Mesothelial cell of epicardium (in vitro differentiated cells): ENCODE results near the gene EIF2B2. TPM values are rescaled to one million over a fixed set of nuclear protein-coding genes. Genes with fewer than 3 reads are reported as not detected.

ENCODE experiments used
- DNase-seq, 2 experiments: peaks; one replicate each; pipeline ENCODE4 v3.0.0; 2021; ENCODE audit warnings: low spot score in 2 of 2; ENCODE audit not compliant: unreplicated experiment in 2 of 2
- H3K27ac Mint-ChIP-seq: 2 replicates; pipeline ENCODE4 v1.8.0; 2021; ENCODE audit warnings: mixed read lengths
- H3K27me3 Mint-ChIP-seq: 2 replicates; pipeline ENCODE4 v1.8.0; 2021; ENCODE audit warnings: low read depth, mixed read lengths
- H3K36me3 Mint-ChIP-seq: 2 replicates; pipeline ENCODE4 v1.8.0; 2021; ENCODE audit warnings: mixed read lengths
- H3K4me1 Mint-ChIP-seq: 2 replicates; pipeline ENCODE4 v1.8.0; 2021; ENCODE audit warnings: mixed read lengths
- H3K4me3 Mint-ChIP-seq: 2 replicates; pipeline ENCODE4 v1.8.0; 2021; ENCODE audit warnings: mild to moderate bottlenecking, moderate library complexity, mixed read lengths
- H3K9me3 Mint-ChIP-seq: 2 replicates; pipeline ENCODE4 v1.8.0; 2021; ENCODE audit warnings: mixed read lengths
- total RNA-seq: library from RNA; stranded (reverse); gene quantifications from 3 replicates; pipeline ENCODE4 v1.2.1, GENCODE V29; 2021
- TF ChIP-seq, protein P1 (sequence below): fragments of 200-600 bp; sonication (generic); IDR thresholded peaks from one replicate; pipeline ENCODE4 v1.5.0; 2021; ENCODE audit warnings: antibody characterized with exemption; ENCODE audit not compliant: unreplicated experiment

Gene EIF2B2
- total RNA-seq, 1 donor from 2014 or later: 33.9 TPM

DNA sequence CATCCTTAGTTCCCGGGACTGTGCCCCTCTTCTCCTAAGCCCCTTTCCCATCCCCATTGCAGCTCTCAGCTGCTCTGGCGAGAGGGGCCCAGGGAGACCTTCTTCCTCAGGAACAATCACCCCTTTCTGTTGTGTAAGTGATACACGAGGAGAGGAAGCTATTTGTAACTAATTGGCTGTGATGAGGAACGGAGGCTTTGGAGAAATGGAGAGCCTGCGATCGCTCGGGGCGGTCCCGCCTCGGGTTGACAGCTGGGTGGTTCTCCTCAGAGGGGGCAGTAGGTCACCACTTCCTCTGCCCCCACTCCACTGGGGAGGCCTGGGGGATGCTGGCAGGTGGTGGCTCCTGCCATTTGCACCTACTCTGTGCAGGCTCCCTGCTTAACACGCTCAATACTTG lies 40.7 kb upstream of the EIF2B2 start:
- H3K36me3 Mint-ChIP-seq: no peaks in the 10 kb centered on the region
- H3K4me3 Mint-ChIP-seq: no peak overlapping the region
- no peaks in the 10 kb centered on the region for H3K9me3 Mint-ChIP-seq
- no peak for DNase-seq
- TF ChIP-seq, protein P1, sequence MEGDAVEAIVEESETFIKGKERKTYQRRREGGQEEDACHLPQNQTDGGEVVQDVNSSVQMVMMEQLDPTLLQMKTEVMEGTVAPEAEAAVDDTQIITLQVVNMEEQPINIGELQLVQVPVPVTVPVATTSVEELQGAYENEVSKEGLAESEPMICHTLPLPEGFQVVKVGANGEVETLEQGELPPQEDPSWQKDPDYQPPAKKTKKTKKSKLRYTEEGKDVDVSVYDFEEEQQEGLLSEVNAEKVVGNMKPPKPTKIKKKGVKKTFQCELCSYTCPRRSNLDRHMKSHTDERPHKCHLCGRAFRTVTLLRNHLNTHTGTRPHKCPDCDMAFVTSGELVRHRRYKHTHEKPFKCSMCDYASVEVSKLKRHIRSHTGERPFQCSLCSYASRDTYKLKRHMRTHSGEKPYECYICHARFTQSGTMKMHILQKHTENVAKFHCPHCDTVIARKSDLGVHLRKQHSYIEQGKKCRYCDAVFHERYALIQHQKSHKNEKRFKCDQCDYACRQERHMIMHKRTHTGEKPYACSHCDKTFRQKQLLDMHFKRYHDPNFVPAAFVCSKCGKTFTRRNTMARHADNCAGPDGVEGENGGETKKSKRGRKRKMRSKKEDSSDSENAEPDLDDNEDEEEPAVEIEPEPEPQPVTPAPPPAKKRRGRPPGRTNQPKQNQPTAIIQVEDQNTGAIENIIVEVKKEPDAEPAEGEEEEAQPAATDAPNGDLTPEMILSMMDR: no peak
- H3K27me3 Mint-ChIP-seq: no peaks in the 10 kb centered on the region
- peaks cover 11% of the 10 kb centered on the region for H3K4me1 Mint-ChIP-seq
- H3K27ac Mint-ChIP-seq: no peak overlapping the region

DNA sequence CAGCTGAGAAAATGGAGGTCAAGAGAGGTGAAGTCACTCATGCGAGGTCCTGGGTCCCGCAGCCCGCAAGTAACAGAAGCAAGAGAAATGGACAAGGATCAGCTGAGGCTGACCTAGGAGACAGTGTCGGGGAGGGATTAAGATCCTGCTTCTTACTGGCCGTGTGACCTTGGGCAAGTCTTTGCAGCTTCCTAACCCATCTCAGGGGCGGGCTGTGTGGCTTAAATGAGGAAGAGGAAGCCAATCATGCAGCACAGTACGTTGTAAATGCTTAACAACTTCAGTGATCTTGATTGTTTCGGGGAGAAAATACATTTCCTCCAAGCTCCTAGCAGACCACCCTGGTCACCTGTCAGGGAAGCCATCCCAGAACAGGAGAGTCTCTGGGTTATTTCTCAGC lies 40.2 kb upstream of the EIF2B2 start:
- peaks cover 11% of the 10 kb centered on the region for H3K4me1 Mint-ChIP-seq

DNA sequence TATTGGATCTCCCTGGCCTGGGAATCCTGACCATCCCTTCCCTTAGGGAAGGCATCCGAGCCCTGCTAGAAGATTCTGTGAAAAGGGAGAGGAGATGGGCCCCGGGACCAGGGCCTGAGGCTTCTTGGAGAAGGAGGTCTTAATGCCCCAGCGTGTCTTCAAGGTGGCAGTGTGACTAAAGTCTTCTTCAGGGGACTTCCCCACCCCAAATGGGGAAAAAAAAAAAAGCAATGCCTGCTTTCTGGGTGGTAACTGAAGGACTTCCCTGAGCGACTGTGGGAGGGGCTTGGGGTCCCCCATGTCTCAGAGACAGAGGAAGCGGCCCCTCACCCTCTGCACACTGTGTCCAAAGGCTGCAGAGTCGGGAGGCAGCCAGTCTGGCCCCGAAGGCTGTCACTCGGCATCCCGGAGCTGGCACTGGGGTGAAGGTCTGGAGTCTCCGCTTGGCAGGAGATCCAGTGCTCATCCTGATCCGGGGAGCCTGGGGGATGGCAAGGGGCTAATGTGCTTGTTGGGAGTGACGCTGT lies 39.5 kb upstream of the EIF2B2 start:
- no peaks in the 10 kb centered on the region for H3K36me3 Mint-ChIP-seq
- DNase-seq: no peak
- H3K4me3 Mint-ChIP-seq: no peak overlapping the region
- TF ChIP-seq, protein P1: no peak
- H3K27me3 Mint-ChIP-seq: no peaks in the 10 kb centered on the region
- no peak overlapping the region for H3K27ac Mint-ChIP-seq
- peaks cover 11% of the 10 kb centered on the region for H3K4me1 Mint-ChIP-seq
- H3K9me3 Mint-ChIP-seq: no peaks in the 10 kb centered on the region

More for the DNA sequence above, 40.2 kb upstream of the EIF2B2 start:
- H3K36me3 Mint-ChIP-seq: no peaks in the 10 kb centered on the region
- H3K27ac Mint-ChIP-seq: no peak overlapping the region
- no peaks in the 10 kb centered on the region for H3K9me3 Mint-ChIP-seq
- DNase-seq: no peak
- TF ChIP-seq, protein P1: no peak
- no peaks in the 10 kb centered on the region for H3K27me3 Mint-ChIP-seq
- no peak overlapping the region for H3K4me3 Mint-ChIP-seq

DNA sequence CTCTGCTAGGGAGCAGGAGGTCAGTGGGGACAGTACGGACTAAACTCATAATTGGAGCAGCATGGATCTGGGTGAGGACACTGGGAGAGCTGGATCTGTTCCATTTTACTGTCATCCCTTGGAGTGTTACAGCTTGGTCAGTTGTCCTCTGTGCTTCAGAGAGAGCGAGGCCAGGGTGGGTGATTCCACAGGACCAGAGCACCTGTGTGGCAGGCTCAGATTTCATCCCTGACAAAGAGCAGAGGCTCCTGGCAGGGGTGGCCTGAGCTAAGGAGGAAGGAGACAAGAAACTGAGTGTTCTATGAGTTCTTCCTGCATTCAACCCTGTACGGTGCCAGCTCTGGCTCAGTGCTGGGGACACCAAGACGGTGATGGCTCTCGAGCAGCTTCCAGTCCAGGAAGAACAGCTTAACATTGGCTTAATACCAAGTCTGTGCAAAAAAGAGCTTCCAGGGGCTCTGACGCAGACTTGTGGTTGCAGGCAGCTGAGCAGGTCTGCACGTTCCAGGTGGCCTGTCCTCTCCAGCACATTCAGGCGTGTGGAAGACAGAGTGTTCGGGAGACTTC lies 38.9 kb upstream of the EIF2B2 start:
- Mint-ChIP-seq H3K36me3 (no peaks in the 10 kb centered on the region), H3K4me1 (peaks cover 11% of the 10 kb centered on the region), H3K27me3 (no peaks in the 10 kb centered on the region), H3K9me3 (no peaks in the 10 kb centered on the region), H3K4me3 (no peak overlapping the region), H3K27ac (no peak overlapping the region)
- no peak for DNase-seq
- TF ChIP-seq, protein P1: no peak

DNA sequence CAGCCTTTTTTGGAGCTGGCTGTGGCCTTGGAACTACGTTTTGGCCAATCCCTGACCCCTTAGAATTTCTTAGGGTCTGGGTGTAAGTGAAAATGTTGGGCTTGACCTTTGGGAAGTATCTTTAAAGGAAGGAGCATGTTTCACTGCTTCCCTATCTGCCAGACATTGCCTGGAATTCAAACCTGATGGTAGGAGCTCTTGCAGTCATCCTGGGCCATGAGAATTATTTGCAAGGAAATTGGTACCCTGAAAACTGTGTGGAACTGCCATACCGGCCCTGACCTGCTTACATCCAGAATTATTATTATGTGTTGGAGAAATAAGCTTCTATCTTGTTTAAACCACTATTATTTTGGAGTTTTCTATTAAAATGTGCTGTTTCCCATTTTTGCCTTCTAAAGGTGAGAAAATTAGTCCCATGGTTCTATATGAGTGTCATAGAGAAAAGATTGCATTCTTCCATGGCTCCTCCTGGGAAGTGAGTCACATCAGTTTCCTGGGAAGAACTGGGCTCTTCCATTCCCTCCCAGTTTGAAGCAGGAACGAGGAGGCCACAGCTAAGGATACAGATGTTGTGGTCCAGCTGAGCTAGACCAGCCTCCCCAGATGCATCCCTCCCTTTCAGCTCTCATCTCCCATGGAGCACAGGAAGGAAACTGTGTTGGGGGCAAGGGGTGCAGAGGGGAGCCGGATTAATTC lies 37.8 kb upstream of the EIF2B2 start:
- H3K4me1 Mint-ChIP-seq: peaks cover 11% of the 10 kb centered on the region

More for the DNA sequence above, 37.8 kb upstream of the EIF2B2 start:
- TF ChIP-seq, protein P1: no peak
- Mint-ChIP-seq H3K36me3 (no peaks in the 10 kb centered on the region), H3K27me3 (no peaks in the 10 kb centered on the region), H3K27ac (no peak overlapping the region), H3K9me3 (no peaks in the 10 kb centered on the region), H3K4me3 (no peak overlapping the region)
- no peak for DNase-seq
